SK-N-SH treated with all-trans-retinoic acid at 6 μM for 48 hours (cell line): ENCODE results near the gene TMEM144.

ENCODE experiments used
- BACH2 ChIP-seq: fragments of 250-450 bp; sonication (Bioruptor Pico); IDR thresholded peaks from 2 replicates; pipeline ENCODE4 v1.9.0; 2021; ENCODE audit warnings: mild to moderate bottlenecking, borderline replicate concordance
- ISL1 ChIP-seq: fragments of 250-450 bp; sonication (Bioruptor Pico); IDR thresholded peaks from 2 replicates; pipeline ENCODE4 v2.1.2; 2022; ENCODE audit warnings: mild to moderate bottlenecking, moderate library complexity
- OSR1 ChIP-seq: fragments of 250-450 bp; sonication (Bioruptor Pico); IDR thresholded peaks from 2 replicates; pipeline ENCODE4 v1.8.0; 2022; ENCODE audit warnings: moderate library complexity, mild to moderate bottlenecking, inconsistent platforms
- PATZ1 ChIP-seq: fragments of 250-450 bp; sonication (Bioruptor Pico); IDR thresholded peaks from 2 replicates; pipeline ENCODE4 v1.8.0; 2020; ENCODE audit warnings: mild to moderate bottlenecking, moderate library complexity, borderline replicate concordance
- PPARA ChIP-seq: fragments of 250-450 bp; sonication (Bioruptor Pico); IDR thresholded peaks from 2 replicates; pipeline ENCODE4 v1.5.0; 2020; ENCODE audit warnings: mild to moderate bottlenecking, borderline replicate concordance
- TSHZ2 ChIP-seq: fragments of 250-450 bp; sonication (Bioruptor Pico); IDR thresholded peaks from 2 replicates; pipeline ENCODE4 v1.5.0; 2020; ENCODE audit warnings: mild to moderate bottlenecking, moderate library complexity
- ZFP3 ChIP-seq: fragments of 250-450 bp; sonication (Bioruptor Pico); IDR thresholded peaks from 2 replicates; pipeline ENCODE4 v1.5.0; 2020; ENCODE audit warnings: mild to moderate bottlenecking, moderate library complexity
- ZNF70 ChIP-seq: fragments of 450-650 bp; formaldehyde crosslinking; IDR thresholded peaks from 2 replicates; pipeline ENCODE4 v1.5.0; 2020; ENCODE audit warnings: mild to moderate bottlenecking, moderate library complexity

- TF ChIP-seq BACH2 (CRISPR knock-in tag): no peak
- TF ChIP-seq ZNF70: no peak
- no peak for TF ChIP-seq OSR1 (CRISPR knock-in tag)
- TF ChIP-seq ZFP3: no peak
- TF ChIP-seq ISL1 (CRISPR knock-in tag): no peak
- no peak for TF ChIP-seq PATZ1
- no peak for TF ChIP-seq TSHZ2
- no peak for TF ChIP-seq PPARA (CRISPR knock-in tag)
These were observed 19.6 kb upstream of the TMEM144 start for GRCh38 chr4:158190718-158191117.
